ENCODE data around the gene CHMP3.

The CHMP3 gene

DNA sequence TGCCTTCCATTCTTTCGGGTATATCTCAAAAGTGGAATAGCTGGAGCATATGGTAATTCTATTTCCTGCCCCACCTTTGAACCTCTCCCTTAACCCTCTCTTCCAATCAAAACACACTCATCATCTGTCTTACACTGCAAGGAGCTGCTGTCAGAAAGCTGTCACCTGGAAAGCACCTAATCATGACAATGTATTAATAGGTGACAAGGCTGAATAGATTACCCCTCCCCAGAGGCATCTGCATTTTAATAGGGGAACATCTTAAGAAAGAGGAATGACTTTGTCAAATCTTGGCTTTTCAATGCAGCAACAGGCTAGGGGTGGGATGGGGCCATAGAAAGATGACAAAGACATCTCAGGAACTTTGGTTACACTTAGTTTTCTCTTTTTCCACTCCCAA is 41.3 kb downstream of the CHMP3 start:
- TF ChIP-seq TCF12 (IDR thresholded peaks at IDR 0.05; ENCODE audit: low read depth) (no peak), EGR1 (IDR thresholded peaks at IDR 0.05) (no peak), NFIC (IDR thresholded peaks at IDR 0.05) (no peak)
- TF ChIP-seq, protein P1, sequence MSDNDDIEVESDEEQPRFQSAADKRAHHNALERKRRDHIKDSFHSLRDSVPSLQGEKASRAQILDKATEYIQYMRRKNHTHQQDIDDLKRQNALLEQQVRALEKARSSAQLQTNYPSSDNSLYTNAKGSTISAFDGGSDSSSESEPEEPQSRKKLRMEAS (IDR thresholded peaks at IDR 0.05) = no peak

GRCh38 chr2:86520153-86520552 is 43.1 kb downstream of the CHMP3 start:
- TF ChIP-seq TEAD4 (IDR thresholded peaks at IDR 0.05) (no peak), YY1 (IDR thresholded peaks at IDR 0.05; ENCODE audit: low read depth) (no peak), CREB1 (IDR thresholded peaks at IDR 0.05; ENCODE audit: low read depth) (no peak), NFIC (IDR thresholded peaks at IDR 0.05) (no peak), EP300 (IDR thresholded peaks at IDR 0.05; ENCODE audit: borderline replicate concordance) (no peak), EGR1 (IDR thresholded peaks at IDR 0.05) (no peak)

GRCh38 chr2:86519349-86519748 is 43.9 kb downstream of the CHMP3 start:
- no peak for TF ChIP-seq USF1 (IDR thresholded peaks at IDR 0.05)
- no peak for TF ChIP-seq ZBTB7A (IDR thresholded peaks at IDR 0.05; ENCODE audit: low read depth)
- TF ChIP-seq TAF1 (IDR thresholded peaks at IDR 0.05; ENCODE audit: low read depth) = no peak
- no peak for TF ChIP-seq YY1 (IDR thresholded peaks at IDR 0.05; ENCODE audit: low read depth)

DNA sequence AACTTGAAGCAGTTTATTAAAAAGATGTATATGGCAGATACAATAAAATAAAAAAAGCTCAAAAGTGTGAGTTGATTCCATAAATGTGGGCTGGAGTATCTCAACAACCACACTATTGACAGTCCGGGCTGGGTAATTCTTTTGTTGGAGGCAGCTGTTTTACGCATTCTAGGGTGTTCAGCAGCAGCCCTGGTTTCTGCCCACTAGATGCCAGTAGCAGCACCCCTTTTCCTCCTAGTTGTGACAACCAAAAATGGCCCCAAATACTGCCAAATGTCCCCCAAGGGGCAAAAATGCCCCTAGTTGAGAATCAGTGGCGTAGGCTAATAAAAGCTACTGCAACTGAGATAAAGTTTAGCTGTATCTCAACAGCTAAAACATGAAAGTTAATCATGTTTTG is 44.8 kb downstream of the CHMP3 start:
- TF ChIP-seq REST (IDR thresholded peaks at IDR 0.05; ENCODE audit: low read depth) (no peak), RAD21 (IDR thresholded peaks at IDR 0.05; ENCODE audit: low read depth) (peak; percentile 35; the same call in 1 of the 2 replicates)

DNA sequence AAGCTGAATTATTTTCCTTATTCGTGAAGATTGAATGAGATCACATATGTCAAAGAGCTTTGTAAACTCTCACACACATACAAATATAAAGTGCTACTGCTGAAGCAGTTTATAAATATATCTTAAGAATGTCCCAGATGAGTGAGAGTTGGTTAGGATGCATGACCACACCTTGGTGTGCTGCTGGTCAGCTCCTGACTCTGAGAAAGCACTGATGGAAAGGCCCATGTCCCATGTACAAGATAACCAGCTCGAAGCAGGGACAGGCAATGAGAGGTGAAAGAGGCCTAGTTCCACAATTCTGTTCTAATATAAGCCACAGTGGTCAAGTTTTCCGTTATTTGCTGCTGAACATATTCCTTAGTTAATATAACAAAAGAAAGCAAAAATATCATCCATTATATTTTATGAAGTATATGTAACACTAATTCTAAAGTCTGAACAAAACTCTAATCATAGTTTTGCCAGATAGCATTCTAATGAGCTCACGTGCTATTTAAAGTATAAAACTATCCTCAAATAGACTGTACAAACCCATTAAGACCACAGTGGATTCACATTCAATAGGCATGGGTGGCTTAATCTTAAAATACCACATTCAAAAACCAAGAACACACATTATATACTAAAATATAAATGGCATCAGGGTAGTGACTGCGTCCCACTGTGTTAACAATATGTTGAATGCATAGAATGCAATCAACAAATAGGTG is 49.1 kb downstream of the CHMP3 start:
- TF ChIP-seq RAD21 (IDR thresholded peaks at IDR 0.05; ENCODE audit: low read depth) (no peak), CEBPB (IDR thresholded peaks at IDR 0.05) (no peak), USF1 (IDR thresholded peaks at IDR 0.05) (no peak), FOXM1 (IDR thresholded peaks at IDR 0.05; ENCODE audit: borderline replicate concordance, low read depth) (no peak), YY1 (IDR thresholded peaks at IDR 0.05; ENCODE audit: low read depth) (no peak), ZBTB7A (IDR thresholded peaks at IDR 0.05; ENCODE audit: low read depth) (no peak), CREB1 (IDR thresholded peaks at IDR 0.05; ENCODE audit: low read depth) (no peak), TCF12 (IDR thresholded peaks at IDR 0.05; ENCODE audit: low read depth) (no peak), REST (IDR thresholded peaks at IDR 0.05; ENCODE audit: low read depth) (no peak), EP300 (IDR thresholded peaks at IDR 0.05; ENCODE audit: borderline replicate concordance) (no peak), TAF1 (IDR thresholded peaks at IDR 0.05; ENCODE audit: low read depth) (no peak), TEAD4 (IDR thresholded peaks at IDR 0.05) (no peak), NFIC (IDR thresholded peaks at IDR 0.05) (no peak), EGR1 (IDR thresholded peaks at IDR 0.05) (no peak)
- TF ChIP-seq, protein P1 (IDR thresholded peaks at IDR 0.05) = no peak

DNA sequence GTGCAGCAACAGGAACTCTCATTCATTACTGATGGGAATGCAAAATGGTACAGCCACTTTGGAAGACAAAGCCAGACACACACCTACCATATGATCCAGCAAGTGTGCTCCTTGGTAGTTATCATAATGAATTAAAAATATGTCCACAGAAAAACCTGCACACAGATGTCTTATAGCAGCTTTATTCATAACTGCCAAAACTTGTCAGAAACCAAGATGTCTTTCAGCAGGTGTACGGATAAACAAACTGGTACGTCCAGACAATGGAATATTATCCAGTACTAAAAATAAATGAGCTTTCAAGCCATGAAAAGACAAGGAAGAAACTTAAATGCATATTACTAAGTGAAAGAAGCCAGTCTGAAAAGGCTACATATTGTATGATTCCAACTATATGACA is 50.4 kb downstream of the CHMP3 start:
- no peak for TF ChIP-seq FOXM1 (IDR thresholded peaks at IDR 0.05; ENCODE audit: borderline replicate concordance, low read depth)
- no peak for TF ChIP-seq REST (IDR thresholded peaks at IDR 0.05; ENCODE audit: low read depth)
- no peak for TF ChIP-seq RAD21 (IDR thresholded peaks at IDR 0.05; ENCODE audit: low read depth)
- TF ChIP-seq TCF12 (IDR thresholded peaks at IDR 0.05; ENCODE audit: low read depth) = no peak
- TF ChIP-seq TEAD4 (IDR thresholded peaks at IDR 0.05) = no peak
- no peak for TF ChIP-seq EP300 (IDR thresholded peaks at IDR 0.05; ENCODE audit: borderline replicate concordance)
- TF ChIP-seq CEBPB (IDR thresholded peaks at IDR 0.05) = no peak
- no peak for TF ChIP-seq CREB1 (IDR thresholded peaks at IDR 0.05; ENCODE audit: low read depth)
- TF ChIP-seq, protein P1 (IDR thresholded peaks at IDR 0.05) = no peak
- TF ChIP-seq USF1 (IDR thresholded peaks at IDR 0.05) = no peak
- TF ChIP-seq YY1 (IDR thresholded peaks at IDR 0.05; ENCODE audit: low read depth) = no peak

Measured in Ishikawa (cell line).